ENCODE measurements around the gene TRAF7. TPM values are rescaled to one million over a fixed set of nuclear protein-coding genes. Genes with fewer than 3 reads are reported as not detected.
A peak's percentile ranks its signal among the peaks of the same experiment; 100 is the strongest.

The TRAF7 gene
- total and polyA plus RNA-seq, 2 of the 13 experiments (the other 11 are each of a cell fraction or from before 2014, with no cell fraction given) = 47.9 to 65.6 TPM

DNA sequence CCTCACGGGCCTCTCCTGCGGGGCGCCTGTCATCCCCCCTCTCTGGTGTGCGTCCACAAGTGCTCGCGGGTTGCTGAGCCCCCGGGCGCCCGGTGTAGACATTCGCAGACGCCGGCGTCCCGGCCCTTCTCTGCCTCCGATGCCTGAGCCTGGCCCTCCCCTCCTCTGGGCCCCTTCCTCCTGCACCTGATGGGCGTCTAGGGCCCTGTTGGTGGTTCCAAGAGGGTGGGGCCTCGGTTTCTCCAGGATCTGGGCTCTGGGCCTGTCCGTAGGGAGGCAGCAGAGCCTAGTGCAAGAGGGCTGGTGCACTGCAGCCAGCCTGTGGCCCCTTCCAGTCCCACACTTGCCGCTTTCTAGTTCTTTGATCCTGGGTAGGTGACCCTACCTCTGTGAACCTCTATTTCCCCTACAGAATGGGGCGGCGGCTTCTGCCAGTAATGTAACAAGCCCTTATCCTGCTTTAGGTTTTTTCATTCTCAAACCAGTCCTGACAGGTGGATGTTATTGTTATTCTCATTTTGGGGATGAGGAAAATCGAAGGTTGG, 68.4 kb downstream of the TRAF7 start (continued):
- TF ChIP-seq, protein P1, sequence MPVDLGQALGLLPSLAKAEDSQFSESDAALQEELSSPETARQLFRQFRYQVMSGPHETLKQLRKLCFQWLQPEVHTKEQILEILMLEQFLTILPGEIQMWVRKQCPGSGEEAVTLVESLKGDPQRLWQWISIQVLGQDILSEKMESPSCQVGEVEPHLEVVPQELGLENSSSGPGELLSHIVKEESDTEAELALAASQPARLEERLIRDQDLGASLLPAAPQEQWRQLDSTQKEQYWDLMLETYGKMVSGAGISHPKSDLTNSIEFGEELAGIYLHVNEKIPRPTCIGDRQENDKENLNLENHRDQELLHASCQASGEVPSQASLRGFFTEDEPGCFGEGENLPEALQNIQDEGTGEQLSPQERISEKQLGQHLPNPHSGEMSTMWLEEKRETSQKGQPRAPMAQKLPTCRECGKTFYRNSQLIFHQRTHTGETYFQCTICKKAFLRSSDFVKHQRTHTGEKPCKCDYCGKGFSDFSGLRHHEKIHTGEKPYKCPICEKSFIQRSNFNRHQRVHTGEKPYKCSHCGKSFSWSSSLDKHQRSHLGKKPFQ (CRISPR knock-in tag; IDR thresholded peaks at IDR 0.05; ENCODE audit: insufficient replicate concordance) = no peak
- TF ChIP-seq, protein P2, sequence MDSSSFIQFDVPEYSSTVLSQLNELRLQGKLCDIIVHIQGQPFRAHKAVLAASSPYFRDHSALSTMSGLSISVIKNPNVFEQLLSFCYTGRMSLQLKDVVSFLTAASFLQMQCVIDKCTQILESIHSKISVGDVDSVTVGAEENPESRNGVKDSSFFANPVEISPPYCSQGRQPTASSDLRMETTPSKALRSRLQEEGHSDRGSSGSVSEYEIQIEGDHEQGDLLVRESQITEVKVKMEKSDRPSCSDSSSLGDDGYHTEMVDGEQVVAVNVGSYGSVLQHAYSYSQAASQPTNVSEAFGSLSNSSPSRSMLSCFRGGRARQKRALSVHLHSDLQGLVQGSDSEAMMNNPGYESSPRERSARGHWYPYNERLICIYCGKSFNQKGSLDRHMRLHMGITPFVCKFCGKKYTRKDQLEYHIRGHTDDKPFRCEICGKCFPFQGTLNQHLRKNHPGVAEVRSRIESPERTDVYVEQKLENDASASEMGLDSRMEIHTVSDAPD (CRISPR knock-in tag; IDR thresholded peaks at IDR 0.05) = no peak
- TF ChIP-seq ZNF17 (CRISPR knock-in tag; IDR thresholded peaks at IDR 0.05) (no peak), ZBTB3 (CRISPR knock-in tag; IDR thresholded peaks at IDR 0.05; ENCODE audit: borderline replicate concordance, low read depth) (no peak), DR1 (CRISPR knock-in tag; IDR thresholded peaks at IDR 0.05) (no peak), MYC (CRISPR knock-in tag; IDR thresholded peaks at IDR 0.05; ENCODE audit: borderline replicate concordance) (no peak), EP300 (IDR thresholded peaks at IDR 0.05; ENCODE audit: low read depth in 2 of 2, low read length in 2 of 2) (no peak), EP300 (CRISPR knock-in tag; IDR thresholded peaks at IDR 0.05; ENCODE audit: borderline replicate concordance) (no peak), HDAC1 (CRISPR knock-in tag; IDR thresholded peaks at IDR 0.05) (no peak), ARNT2 (CRISPR knock-in tag; IDR thresholded peaks at IDR 0.05; ENCODE audit: low read depth) (no peak), SP2 (CRISPR knock-in tag; IDR thresholded peaks at IDR 0.05) (no peak), RAD21 (CRISPR knock-in tag; IDR thresholded peaks at IDR 0.05) (peak; percentile 19; the same call in 1 of the 2 replicates)
- TF ChIP-seq, protein P3, sequence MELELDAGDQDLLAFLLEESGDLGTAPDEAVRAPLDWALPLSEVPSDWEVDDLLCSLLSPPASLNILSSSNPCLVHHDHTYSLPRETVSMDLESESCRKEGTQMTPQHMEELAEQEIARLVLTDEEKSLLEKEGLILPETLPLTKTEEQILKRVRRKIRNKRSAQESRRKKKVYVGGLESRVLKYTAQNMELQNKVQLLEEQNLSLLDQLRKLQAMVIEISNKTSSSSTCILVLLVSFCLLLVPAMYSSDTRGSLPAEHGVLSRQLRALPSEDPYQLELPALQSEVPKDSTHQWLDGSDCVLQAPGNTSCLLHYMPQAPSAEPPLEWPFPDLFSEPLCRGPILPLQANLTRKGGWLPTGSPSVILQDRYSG (CRISPR knock-in tag; IDR thresholded peaks at IDR 0.05) = 0 out of 2 replicates have a peak, but pooled peaks have one; percentile 26
- TF ChIP-seq, protein P4, sequence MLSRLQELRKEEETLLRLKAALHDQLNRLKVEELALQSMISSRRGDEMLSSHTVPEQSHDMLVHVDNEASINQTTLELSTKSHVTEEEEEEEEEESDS (CRISPR knock-in tag; IDR thresholded peaks at IDR 0.05; ENCODE audit: borderline replicate concordance) = 0 out of 2 replicates have a peak, but pooled peaks have one; percentile 5
- TF ChIP-seq, protein P5, sequence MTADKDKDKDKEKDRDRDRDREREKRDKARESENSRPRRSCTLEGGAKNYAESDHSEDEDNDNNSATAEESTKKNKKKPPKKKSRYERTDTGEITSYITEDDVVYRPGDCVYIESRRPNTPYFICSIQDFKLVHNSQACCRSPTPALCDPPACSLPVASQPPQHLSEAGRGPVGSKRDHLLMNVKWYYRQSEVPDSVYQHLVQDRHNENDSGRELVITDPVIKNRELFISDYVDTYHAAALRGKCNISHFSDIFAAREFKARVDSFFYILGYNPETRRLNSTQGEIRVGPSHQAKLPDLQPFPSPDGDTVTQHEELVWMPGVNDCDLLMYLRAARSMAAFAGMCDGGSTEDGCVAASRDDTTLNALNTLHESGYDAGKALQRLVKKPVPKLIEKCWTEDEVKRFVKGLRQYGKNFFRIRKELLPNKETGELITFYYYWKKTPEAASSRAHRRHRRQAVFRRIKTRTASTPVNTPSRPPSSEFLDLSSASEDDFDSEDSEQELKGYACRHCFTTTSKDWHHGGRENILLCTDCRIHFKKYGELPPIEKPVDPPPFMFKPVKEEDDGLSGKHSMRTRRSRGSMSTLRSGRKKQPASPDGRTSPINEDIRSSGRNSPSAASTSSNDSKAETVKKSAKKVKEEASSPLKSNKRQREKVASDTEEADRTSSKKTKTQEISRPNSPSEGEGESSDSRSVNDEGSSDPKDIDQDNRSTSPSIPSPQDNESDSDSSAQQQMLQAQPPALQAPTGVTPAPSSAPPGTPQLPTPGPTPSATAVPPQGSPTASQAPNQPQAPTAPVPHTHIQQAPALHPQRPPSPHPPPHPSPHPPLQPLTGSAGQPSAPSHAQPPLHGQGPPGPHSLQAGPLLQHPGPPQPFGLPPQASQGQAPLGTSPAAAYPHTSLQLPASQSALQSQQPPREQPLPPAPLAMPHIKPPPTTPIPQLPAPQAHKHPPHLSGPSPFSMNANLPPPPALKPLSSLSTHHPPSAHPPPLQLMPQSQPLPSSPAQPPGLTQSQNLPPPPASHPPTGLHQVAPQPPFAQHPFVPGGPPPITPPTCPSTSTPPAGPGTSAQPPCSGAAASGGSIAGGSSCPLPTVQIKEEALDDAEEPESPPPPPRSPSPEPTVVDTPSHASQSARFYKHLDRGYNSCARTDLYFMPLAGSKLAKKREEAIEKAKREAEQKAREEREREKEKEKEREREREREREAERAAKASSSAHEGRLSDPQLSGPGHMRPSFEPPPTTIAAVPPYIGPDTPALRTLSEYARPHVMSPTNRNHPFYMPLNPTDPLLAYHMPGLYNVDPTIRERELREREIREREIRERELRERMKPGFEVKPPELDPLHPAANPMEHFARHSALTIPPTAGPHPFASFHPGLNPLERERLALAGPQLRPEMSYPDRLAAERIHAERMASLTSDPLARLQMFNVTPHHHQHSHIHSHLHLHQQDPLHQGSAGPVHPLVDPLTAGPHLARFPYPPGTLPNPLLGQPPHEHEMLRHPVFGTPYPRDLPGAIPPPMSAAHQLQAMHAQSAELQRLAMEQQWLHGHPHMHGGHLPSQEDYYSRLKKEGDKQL (CRISPR knock-in tag; IDR thresholded peaks at IDR 0.05; ENCODE audit: low read depth) = no peak
- TF ChIP-seq, protein P6, sequence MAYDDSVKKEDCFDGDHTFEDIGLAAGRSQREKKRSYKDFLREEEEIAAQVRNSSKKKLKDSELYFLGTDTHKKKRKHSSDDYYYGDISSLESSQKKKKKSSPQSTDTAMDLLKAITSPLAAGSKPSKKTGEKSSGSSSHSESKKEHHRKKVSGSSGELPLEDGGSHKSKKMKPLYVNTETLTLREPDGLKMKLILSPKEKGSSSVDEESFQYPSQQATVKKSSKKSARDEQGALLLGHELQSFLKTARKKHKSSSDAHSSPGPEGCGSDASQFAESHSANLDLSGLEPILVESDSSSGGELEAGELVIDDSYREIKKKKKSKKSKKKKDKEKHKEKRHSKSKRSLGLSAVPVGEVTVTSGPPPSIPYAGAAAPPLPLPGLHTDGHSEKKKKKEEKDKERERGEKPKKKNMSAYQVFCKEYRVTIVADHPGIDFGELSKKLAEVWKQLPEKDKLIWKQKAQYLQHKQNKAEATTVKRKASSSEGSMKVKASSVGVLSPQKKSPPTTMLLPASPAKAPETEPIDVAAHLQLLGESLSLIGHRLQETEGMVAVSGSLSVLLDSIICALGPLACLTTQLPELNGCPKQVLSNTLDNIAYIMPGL (CRISPR knock-in tag; IDR thresholded peaks at IDR 0.05; ENCODE audit: borderline replicate concordance in 1 of 2, low read depth in 1 of 2) = 0 out of 4 replicates have a peak, but pooled peaks of 1 of the 2 experiments have one; percentile 33
